GM19240 (cell line): ENCODE data around the gene AMPD3.
"Not testable (repeated sequence)": the region's sequence is repeated elsewhere in the genome, so short reads cannot be mapped to it uniquely, and the experiment has no call there.

ENCODE experiments used
- DNase-seq: peaks from one replicate; pipeline ENCODE4 v3.0.0; 2011; ENCODE audit warnings: low spot score; ENCODE audit not compliant: insufficient read length

The AMPD3 gene

DNA sequence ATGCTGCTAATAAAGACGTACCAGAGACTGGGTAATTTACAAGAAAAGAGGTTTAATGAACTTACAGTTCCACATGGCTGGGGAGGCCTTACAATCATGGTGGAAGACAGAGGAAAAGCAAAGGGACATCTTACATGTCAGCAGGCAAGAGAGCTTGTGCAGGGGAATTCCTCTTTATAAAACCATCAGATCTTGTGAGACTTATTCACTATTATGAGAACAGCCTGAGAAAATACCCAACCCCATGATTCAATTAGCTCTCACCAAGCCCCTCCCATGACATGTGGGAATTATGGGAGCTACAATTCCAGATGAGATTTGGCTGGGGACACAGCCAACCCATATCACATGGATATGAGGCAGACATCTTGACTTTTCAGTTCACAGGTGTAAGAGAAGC, 18.4 kb upstream of the AMPD3 start:
- not testable (repeated sequence) for DNase-seq

- DNase-seq = no peak
Measured at GRCh38 chr11:10438458-10438857, 16.6 kb upstream of the AMPD3 start.

GRCh38 chr11:10439351-10439750, 15.7 kb upstream of the AMPD3 start:
- DNase-seq = no peak

DNA sequence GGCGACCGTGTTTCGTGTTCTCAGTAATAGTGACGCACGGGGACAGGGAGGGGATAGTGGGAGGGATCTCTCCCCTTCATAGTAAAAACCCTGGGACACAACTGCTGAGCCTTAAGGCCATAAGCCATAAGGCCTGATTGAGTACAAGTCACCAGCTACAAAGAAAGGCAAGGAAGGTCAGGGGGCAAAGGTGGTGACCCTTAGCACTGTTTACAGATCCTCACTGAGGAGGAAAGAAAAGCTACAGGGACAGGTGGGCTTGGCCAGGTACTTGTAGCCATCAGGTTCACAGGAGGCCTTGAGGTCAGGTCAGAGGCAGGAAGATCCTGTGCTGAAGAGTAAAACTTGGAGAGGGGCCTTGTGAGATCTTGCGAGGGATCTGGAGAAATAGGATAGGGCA, 15.1 kb upstream of the AMPD3 start:
- no peak for DNase-seq

- DNase-seq = no peak
Measured at GRCh38 chr11:10440401-10440800, 14.7 kb upstream of the AMPD3 start.

GRCh38 chr11:10441091-10441490, 14.0 kb upstream of the AMPD3 start:
- DNase-seq = no peak

DNA sequence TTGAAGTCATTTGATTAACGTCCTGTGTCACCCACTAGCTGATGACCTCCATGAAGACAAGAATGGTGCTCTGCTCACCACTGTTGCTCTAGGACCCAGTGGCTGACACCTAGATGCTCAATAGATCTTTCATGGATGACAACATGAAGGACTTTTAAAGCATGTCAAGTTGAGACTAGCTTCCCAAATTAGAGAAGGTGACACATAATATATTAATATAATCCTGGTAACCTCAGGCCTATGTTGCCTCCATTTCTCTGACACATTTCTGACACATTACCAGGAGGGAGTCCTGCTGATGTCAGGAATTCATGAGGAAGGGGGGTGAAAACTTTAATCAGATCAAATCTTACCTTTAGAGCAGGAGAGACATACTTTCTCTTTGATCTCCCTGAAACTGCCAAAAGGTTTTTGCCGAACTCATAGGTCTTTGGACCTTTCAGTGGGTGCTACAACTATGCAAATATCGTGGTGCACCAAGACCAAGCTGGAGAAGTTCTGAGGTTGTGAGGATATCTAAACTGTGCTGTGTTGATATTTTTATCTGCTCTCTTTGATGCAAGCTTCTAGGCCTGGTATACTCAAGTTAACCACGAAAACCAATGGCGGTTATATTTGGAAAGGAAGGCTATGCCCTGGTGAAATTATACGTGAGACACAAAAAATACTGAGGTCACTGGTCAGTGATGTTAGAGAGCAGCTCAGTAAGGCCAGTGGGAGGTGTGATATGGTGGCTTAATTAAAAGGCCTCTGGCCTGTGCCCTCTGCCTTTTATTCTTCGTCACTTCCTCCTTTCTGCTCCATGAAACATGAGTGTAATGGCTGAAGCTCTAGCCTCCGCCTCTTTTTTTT, 13.2 kb upstream of the AMPD3 start:
- peak; percentile 38 for DNase-seq

DNA sequence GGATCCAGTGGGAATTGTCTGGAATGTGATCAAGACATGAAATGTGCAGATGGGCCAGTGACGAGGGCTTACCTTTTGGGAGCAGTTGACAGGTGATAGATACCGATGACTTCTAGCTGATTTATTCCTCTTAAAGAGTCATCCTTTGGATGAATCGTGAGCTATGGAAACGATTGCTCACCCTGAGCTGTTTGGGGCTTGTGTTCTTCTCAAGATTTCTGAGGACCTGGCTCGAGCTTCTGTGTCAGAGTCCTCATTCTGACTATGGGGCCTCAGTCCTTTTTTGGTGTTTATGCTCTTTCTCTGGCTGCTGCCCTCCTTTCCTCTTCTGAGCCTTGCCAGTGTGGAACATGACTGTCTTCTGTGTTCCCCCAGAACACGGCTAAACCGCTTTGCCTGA, 11.9 kb upstream of the AMPD3 start:
- DNase-seq = no peak

DNA sequence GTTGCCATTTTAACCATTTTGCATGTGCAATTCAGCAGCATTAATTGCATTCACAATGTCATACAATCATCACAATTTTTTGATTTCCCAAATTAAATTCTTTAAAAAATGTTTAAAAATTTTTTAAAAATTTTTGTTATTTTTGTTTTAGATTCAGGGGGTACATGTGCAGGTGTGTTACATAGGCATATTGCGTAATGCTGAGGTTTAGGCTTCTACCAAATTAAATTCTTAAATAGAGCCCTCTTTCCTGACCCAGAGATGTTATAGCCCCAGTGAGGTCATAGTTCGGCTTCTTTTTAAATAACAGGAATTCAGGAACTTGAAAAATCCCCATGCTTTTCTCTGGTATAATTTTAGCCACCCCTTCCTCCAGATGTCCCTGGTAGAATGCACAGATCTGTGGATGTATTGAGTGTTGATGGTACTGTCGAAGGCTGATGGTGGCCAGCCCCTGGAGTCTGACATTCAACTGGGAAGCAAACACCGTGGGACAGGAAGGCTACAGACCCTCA, 11.3 kb upstream of the AMPD3 start:
- no peak for DNase-seq

DNA sequence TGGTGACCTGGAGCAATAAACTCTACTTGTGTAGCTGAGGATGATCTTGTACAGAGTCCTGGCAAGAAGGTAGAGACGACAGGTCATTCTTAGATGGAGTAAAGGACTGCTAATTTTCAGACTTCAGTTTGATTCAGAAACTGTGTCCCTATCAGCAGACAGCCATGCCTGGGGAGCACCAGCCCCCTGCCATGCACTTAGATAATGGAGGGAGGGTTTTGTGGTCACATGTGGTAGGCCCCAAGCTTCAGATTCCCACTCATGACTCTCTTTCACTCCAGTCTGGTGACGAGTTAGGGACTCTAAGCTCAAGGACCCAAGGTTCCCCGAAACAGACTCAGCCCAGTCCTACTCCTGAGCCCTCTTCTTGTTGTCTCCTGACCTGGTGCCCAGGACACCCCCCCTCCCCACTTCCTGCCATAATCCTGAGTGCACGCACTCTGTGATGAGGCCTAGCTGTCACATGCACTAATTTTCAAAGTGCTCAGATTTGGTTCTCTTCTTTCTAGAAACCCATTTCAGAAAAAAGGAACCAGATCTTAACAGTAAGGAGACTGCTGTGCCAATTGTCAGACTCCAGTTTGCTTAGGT, 10.2 kb upstream of the AMPD3 start:
- no peak for DNase-seq

DNA sequence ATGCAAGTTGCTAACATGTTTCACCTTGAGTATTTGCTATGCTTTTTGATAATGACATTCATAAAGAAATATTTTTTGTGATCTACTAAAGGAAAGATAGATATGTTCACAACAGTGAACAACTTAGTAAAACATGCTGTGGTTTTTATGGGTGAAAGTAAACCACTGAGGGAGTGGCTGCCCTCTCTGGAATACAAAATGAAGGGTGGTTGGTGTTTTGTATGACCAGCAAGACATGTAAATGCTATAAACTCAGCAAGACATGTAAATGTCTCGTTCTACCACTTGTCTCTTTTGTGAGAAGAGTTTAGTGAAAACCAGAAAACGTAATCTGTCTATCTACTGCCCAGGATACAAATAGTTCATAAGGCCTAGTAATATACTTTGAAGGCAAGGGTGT, 7.6 kb upstream of the AMPD3 start:
- no peak for DNase-seq

DNA sequence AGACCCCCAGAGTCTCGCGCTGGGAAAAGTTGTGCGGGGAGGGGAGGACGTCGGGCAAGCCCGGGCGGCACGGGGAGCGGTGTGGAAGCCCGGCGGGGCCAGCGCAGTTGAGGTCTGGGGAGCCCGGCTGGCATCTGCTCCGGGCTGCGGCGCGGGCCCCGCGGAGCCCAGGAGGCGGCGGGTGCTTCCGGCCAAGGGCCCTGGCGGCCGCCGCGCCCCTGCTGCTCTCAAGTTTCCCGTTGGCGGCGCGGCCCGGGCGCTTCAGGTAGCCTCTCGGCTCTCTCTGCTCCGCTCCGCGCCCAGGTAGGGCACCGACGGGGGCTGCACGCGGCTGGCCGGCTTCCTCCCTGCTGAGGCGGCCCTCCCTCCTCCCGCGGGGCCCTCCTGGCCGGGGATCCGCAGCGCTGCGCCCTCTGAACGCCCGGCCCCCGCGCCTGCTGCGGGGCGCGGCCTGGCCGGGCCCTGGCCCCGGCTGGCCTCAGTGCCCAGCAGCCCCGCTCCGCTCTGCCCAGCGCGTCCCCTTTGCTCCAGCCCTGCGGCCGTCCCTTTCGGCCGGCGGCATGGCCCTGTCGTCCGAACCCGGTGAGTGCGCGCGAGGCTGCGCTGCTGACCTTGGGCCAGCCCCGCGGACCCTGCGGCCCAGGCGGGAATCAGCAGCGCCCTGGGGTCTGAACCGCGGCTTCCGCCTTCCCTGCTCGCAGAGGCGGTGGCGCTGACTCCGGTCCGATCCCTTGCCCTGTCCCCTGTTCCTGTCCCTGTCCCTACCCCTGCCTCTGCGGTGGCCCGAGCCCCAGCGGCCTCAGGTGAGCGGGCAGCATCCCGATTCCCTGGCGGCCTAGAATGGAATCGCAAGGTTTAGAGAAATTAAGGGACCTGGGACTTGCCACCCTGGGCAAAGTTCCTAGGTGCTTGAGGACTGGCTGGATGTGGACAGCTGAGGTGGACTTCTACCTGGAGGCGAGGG, 4.3 kb upstream of the AMPD3 start:
- DNase-seq = no peak

DNA sequence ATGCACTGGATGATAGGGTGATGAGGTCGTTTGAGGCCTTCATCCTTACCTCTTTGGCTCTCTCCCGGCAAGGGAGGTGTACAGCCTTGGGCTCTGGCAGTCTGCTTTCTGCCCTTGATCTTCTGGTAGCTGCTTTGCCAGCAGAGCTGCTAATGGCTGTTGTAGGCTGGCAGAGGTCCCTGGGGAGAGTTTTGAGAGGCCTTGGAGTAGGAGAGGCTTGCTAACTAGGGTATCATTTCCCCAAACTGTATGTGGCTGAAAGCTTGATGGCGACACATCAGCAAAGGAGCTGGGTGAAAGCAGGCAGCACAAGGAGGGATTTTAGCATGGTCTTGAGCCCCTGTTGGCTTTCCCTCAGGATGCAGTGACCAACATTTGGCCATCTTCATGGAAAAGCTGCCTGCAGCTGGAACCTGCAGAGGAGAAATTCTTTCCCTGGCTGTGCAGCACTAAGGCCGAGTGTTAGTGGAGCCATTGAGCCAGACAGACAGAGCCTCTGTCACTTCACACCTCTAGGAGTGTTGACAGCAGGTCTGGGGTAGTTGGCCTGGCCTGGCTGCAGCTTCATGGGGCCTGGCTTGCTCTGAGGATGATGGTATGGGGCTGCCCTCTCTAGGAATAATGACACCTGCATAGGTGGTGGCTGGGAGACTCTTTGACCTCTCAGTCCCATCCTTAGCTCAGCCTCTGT, 3.5 kb upstream of the AMPD3 start:
- no peak for DNase-seq

DNA sequence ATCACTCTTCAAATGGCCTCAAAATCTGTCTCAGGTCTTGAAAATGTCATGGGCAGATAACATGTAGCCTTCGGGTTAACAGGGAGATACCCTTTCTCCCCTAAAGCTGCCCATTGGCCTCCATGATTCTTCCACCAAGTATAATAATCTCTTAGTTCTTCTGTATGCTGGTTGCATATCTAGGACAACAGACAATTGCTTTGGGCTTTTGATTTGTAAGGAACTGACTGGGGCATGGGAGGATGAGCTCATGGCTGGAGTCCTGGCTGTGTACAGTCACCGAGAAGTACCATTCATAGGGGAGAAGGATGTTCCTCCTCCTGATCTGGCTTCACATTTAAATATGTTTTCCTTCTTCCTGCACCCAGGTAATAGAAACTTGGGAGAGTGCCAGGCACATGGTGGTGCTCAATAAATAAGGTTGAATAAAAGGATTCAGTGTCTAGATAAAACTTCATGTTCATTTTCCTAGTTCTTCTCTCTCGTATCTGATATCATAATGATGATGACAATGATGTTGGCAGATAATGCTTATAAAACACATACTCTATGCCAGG, 2.8 kb upstream of the AMPD3 start:
- no peak for DNase-seq

- no peak for DNase-seq
Measured at GRCh38 chr11:10453261-10453660, 1.8 kb upstream of the AMPD3 start.

GRCh38 chr11:10455637-10456487, 798 bp downstream of the AMPD3 start:
- DNase-seq = peak; percentile 58

DNA sequence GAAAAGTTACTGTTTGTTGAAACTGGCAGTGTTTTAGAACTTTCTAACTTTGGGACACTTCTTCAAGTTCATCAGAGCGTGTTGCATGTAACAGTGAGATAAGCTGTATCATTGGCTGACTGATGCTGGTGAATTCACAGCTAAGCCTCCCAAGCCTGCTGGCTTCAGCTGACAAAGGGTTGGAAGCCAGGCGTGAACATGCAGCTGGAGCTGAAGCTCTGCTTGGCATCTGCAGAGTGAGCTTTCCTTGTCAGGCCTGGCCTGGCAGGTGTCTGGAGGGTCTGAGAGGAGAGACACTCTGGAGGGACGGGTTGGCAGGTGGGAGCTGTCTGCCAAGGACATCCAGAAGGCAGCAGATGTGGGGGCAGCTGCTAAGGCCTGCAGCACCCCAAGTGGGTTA, 1.5 kb downstream of the AMPD3 start:
- DNase-seq = no peak

- no peak for DNase-seq
Measured at GRCh38 chr11:10457901-10458300, 2.8 kb downstream of the AMPD3 start.

- DNase-seq = peak; percentile 48
Measured at GRCh38 chr11:10459029-10459970, 4.2 kb downstream of the AMPD3 start.
